ENCODE results near the gene HSD17B10.

DNA sequence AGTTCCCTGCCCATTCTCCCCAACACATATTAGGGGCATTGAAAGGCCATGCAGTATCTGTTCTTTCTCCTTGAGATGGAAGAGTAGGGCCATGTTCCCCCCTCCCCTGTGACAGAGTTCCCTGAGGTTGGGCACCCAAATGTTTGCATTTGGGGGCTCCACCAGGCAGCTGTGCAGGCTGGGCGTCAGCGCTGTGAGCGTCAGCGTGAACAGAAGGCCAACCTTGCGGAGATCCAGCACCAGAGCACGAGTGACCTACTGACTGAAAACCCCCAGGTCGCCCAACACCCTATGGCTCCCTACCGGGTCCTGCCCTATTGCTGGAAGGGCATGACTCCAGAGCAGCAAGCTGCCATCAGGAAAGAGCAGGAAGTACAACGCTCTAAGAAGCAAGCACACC, 3.9 kb downstream of the HSD17B10 start:
- TF ChIP-seq POLR2AphosphoS5 (IDR thresholded peaks at IDR 0.05) (no peak), POLR2A (IDR thresholded peaks at IDR 0.05; ENCODE audit: low read depth) (no peak), EP300 (IDR thresholded peaks at IDR 0.05) (no peak)
- TF ChIP-seq, protein P1, sequence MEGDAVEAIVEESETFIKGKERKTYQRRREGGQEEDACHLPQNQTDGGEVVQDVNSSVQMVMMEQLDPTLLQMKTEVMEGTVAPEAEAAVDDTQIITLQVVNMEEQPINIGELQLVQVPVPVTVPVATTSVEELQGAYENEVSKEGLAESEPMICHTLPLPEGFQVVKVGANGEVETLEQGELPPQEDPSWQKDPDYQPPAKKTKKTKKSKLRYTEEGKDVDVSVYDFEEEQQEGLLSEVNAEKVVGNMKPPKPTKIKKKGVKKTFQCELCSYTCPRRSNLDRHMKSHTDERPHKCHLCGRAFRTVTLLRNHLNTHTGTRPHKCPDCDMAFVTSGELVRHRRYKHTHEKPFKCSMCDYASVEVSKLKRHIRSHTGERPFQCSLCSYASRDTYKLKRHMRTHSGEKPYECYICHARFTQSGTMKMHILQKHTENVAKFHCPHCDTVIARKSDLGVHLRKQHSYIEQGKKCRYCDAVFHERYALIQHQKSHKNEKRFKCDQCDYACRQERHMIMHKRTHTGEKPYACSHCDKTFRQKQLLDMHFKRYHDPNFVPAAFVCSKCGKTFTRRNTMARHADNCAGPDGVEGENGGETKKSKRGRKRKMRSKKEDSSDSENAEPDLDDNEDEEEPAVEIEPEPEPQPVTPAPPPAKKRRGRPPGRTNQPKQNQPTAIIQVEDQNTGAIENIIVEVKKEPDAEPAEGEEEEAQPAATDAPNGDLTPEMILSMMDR (IDR thresholded peaks at IDR 0.05): no peak

Measured in esophagus muscularis mucosa (tissue), 4 donors.